Mesendoderm (in vitro differentiated cells): Measurements from ENCODE around the gene MOB1A.
"Not testable (repeated sequence)": the region's sequence is repeated elsewhere in the genome, so short reads cannot be mapped to it uniquely, and the experiment has no call there.

Source experiments
- DNase-seq: peaks from one replicate; pipeline ENCODE4 v3.0.0; 2013
- H2AK5ac ChIP-seq: 2 replicates; pipeline ENCODE4 v1.6.1; 2013; ENCODE audit warnings: low read length, inconsistent platforms
- H2BK120ac ChIP-seq: 2 replicates; pipeline ENCODE4 v1.6.1; 2013; ENCODE audit warnings: low read depth, mild to moderate bottlenecking, low read length, moderate library complexity, mixed read lengths
- H2BK15ac ChIP-seq: replicated peaks from 2 replicates; pipeline ENCODE4 v1.6.1; 2013; ENCODE audit warnings: low read depth, mild to moderate bottlenecking, moderate library complexity
- H2BK5ac ChIP-seq: 2 replicates; pipeline ENCODE4 v1.6.1; 2013; ENCODE audit warnings: low read length, inconsistent platforms
- H3K18ac ChIP-seq: 2 replicates; pipeline ENCODE4 v1.6.1; 2013; ENCODE audit warnings: mild to moderate bottlenecking, low read length, mixed read lengths
- H3K23ac ChIP-seq: one replicate; pipeline ENCODE4 v1.6.1; 2013; ENCODE audit warnings: low read length
- H3K27ac ChIP-seq: 2 replicates; pipeline ENCODE4 v1.5.1; 2013; ENCODE audit warnings: low read depth, mild to moderate bottlenecking, inconsistent platforms, low read length, moderate library complexity
- H3K27me3 ChIP-seq: 2 replicates; pipeline ENCODE4 v1.6.1; 2013; ENCODE audit warnings: low read length, control low read depth, mild to moderate bottlenecking, inconsistent platforms; ENCODE audit not compliant: insufficient read depth, poor library complexity
- H3K36me3 ChIP-seq: 2 replicates; pipeline ENCODE4 v1.6.1; 2013; ENCODE audit warnings: low read length, inconsistent platforms; ENCODE audit not compliant: control insufficient read depth, insufficient read depth
- H3K4ac ChIP-seq: one replicate; pipeline ENCODE4 v1.6.1; 2013; ENCODE audit warnings: low read depth, mild to moderate bottlenecking, low read length, moderate library complexity
- H3K4me1 ChIP-seq: 2 replicates; pipeline ENCODE4 v1.6.1; 2013; ENCODE audit warnings: low read depth, low read length, inconsistent platforms; ENCODE audit not compliant: control insufficient read depth
- H3K4me2 ChIP-seq: 2 replicates; pipeline ENCODE4 v1.6.1; 2013; ENCODE audit warnings: low read length
- H3K4me3 ChIP-seq: 2 replicates; pipeline ENCODE4 v1.5.1; 2013; ENCODE audit warnings: mild to moderate bottlenecking, low read length
- H3K56ac ChIP-seq: one replicate; pipeline ENCODE4 v1.6.1; 2013; ENCODE audit warnings: low read length
- H3K79me1 ChIP-seq: 2 replicates; pipeline ENCODE4 v1.6.1; 2013; ENCODE audit warnings: low read length, inconsistent platforms
- H3K79me2 ChIP-seq: 2 replicates; pipeline ENCODE4 v1.6.1; 2013; ENCODE audit warnings: mild to moderate bottlenecking, low read length; ENCODE audit not compliant: control insufficient read depth, insufficient read depth
- H3K9ac ChIP-seq: 2 replicates; pipeline ENCODE4 v1.6.1; 2013; ENCODE audit warnings: low read length, inconsistent platforms
- H4K5ac ChIP-seq: one replicate; pipeline ENCODE4 v1.6.1; 2013; ENCODE audit warnings: low read length
- H4K8ac ChIP-seq: one replicate; pipeline ENCODE4 v1.6.1; 2013; ENCODE audit warnings: low read depth, mild to moderate bottlenecking, control low read depth, low read length, moderate library complexity
- WGBS: extraction: QIAGEN DNeasy Blood & Tissue Kit; methylation state at CpG from one replicate; pipeline ENCODE4 v1.1.7; 2013; ENCODE audit warnings: low lambda C conversion rate, missing lambda C conversion rate; ENCODE audit not compliant: insufficient coverage; ENCODE audit errors: extremely low coverage; 5-methylcytosine and 5-hydroxymethylcytosine counted together

MOB1A gene

GRCh38 chr2:74222300-74222650 lies 43.6 kb upstream of the MOB1A start:
- no peak overlapping the region for H2BK15ac ChIP-seq
- H4K8ac ChIP-seq, result no peak overlapping the region
- no peak overlapping the region for H2BK5ac ChIP-seq
- H3K4ac ChIP-seq, result no peak overlapping the region
- no peak overlapping the region for H3K18ac ChIP-seq
- no peak overlapping the region for H3K4me3 ChIP-seq
- no peak overlapping the region for H4K5ac ChIP-seq
- H3K79me1 ChIP-seq, result no peaks in the 10 kb centered on the region
- WGBS, result no CpG with 5 or more reads among the region's 6 CpGs
- H3K36me3 ChIP-seq, result peaks cover 2% of the 10 kb centered on the region
- no peaks in the 10 kb centered on the region for H3K27me3 ChIP-seq
- H3K4me1 ChIP-seq, result no peaks in the 10 kb centered on the region
- H2BK120ac ChIP-seq, result no peak overlapping the region
- H2AK5ac ChIP-seq, result no peak overlapping the region
- H3K79me2 ChIP-seq, result no peaks in the 10 kb centered on the region
- no peak for DNase-seq
- H3K4me2 ChIP-seq, result no peak overlapping the region
- H3K56ac ChIP-seq, result no peak overlapping the region
- no peak overlapping the region for H3K23ac ChIP-seq
- no peak overlapping the region for H3K27ac ChIP-seq
- H3K9ac ChIP-seq, result no peak overlapping the region

- Histone ChIP-seq H3K4me1 (no peaks in the 10 kb centered on the region), H2BK120ac (no peak overlapping the region), H3K4me2 (no peak overlapping the region), H3K23ac (no peak overlapping the region), H3K36me3 (peaks cover 2% of the 10 kb centered on the region), H3K9ac (no peak overlapping the region), H3K79me1 (no peaks in the 10 kb centered on the region), H3K27ac (no peak overlapping the region), H3K18ac (no peak overlapping the region), H3K79me2 (no peaks in the 10 kb centered on the region), H3K4ac (no peak overlapping the region), H4K5ac (no peak overlapping the region), H3K27me3 (no peaks in the 10 kb centered on the region), H2BK15ac (no peak overlapping the region), H4K8ac (no peak overlapping the region), H2BK5ac (no peak overlapping the region), H2AK5ac (no peak overlapping the region), H3K4me3 (no peak overlapping the region), H3K56ac (no peak overlapping the region)
- no peak for DNase-seq
- no CpG with 5 or more reads among the region's 6 CpGs for WGBS
These were observed 43.1 kb upstream of the MOB1A start for GRCh38 chr2:74221604-74222299.

- no peaks in the 10 kb centered on the region for H3K4me1 ChIP-seq
- H4K8ac ChIP-seq, result no peak overlapping the region
- H3K36me3 ChIP-seq, result peaks cover 2% of the 10 kb centered on the region
- no peak overlapping the region for H3K9ac ChIP-seq
- no peak overlapping the region for H3K27ac ChIP-seq
- H3K4ac ChIP-seq, result no peak overlapping the region
- no peak overlapping the region for H3K4me2 ChIP-seq
- no peak overlapping the region for H3K23ac ChIP-seq
- H3K4me3 ChIP-seq, result no peak overlapping the region
- no peaks in the 10 kb centered on the region for H3K27me3 ChIP-seq
- no peaks in the 10 kb centered on the region for H3K79me1 ChIP-seq
- peak; percentile 53 for DNase-seq
- no CpG with 5 or more reads among the region's 6 CpGs for WGBS
- H2AK5ac ChIP-seq, result no peak overlapping the region
- no peak overlapping the region for H2BK120ac ChIP-seq
- H3K56ac ChIP-seq, result no peak overlapping the region
- H2BK15ac ChIP-seq, result no peak overlapping the region
- H4K5ac ChIP-seq, result no peak overlapping the region
- no peak overlapping the region for H3K18ac ChIP-seq
- H3K79me2 ChIP-seq, result no peaks in the 10 kb centered on the region
- H2BK5ac ChIP-seq, result no peak overlapping the region
These were observed 42.4 kb upstream of the MOB1A start for GRCh38 chr2:74221091-74221490.

GRCh38 chr2:74219846-74220486 lies 41.3 kb upstream of the MOB1A start:
- H3K23ac ChIP-seq, result no peak overlapping the region
- no CpG with 5 or more reads among the region's 5 CpGs for WGBS
- no peak overlapping the region for H3K18ac ChIP-seq
- DNase-seq, result no peak
- H2AK5ac ChIP-seq, result no peak overlapping the region
- H2BK5ac ChIP-seq, result no peak overlapping the region
- no peak overlapping the region for H2BK15ac ChIP-seq
- no peak overlapping the region for H3K4me2 ChIP-seq
- H3K79me1 ChIP-seq, result no peaks in the 10 kb centered on the region
- H3K4me1 ChIP-seq, result no peaks in the 10 kb centered on the region
- no peak overlapping the region for H3K9ac ChIP-seq
- no peak overlapping the region for H4K8ac ChIP-seq
- no peak overlapping the region for H2BK120ac ChIP-seq
- H3K79me2 ChIP-seq, result no peaks in the 10 kb centered on the region
- H4K5ac ChIP-seq, result no peak overlapping the region
- no peak overlapping the region for H3K56ac ChIP-seq
- H3K4me3 ChIP-seq, result no peak overlapping the region
- no peak overlapping the region for H3K27ac ChIP-seq
- peaks cover 2% of the 10 kb centered on the region for H3K36me3 ChIP-seq
- no peak overlapping the region for H3K4ac ChIP-seq
- H3K27me3 ChIP-seq, result no peaks in the 10 kb centered on the region

GRCh38 chr2:74216642-74217041 lies 38.0 kb upstream of the MOB1A start:
- no peak overlapping the region for H3K4me2 ChIP-seq
- H3K27ac ChIP-seq, result no peak overlapping the region
- no peaks in the 10 kb centered on the region for H3K4me1 ChIP-seq
- H4K8ac ChIP-seq, result no peak overlapping the region
- no peak overlapping the region for H2BK15ac ChIP-seq
- DNase-seq, result no peak
- no peak overlapping the region for H3K56ac ChIP-seq
- no peak overlapping the region for H2AK5ac ChIP-seq
- H3K4ac ChIP-seq, result no peak overlapping the region
- H3K23ac ChIP-seq, result no peak overlapping the region
- no peak overlapping the region for H2BK5ac ChIP-seq
- H3K4me3 ChIP-seq, result no peak overlapping the region
- H2BK120ac ChIP-seq, result no peak overlapping the region
- H3K79me1 ChIP-seq, result no peaks in the 10 kb centered on the region
- H3K27me3 ChIP-seq, result no peaks in the 10 kb centered on the region
- no peak overlapping the region for H3K18ac ChIP-seq
- no peak overlapping the region for H4K5ac ChIP-seq
- H3K79me2 ChIP-seq, result no peaks in the 10 kb centered on the region
- peaks cover 7% of the 10 kb centered on the region for H3K36me3 ChIP-seq
- H3K9ac ChIP-seq, result no peak overlapping the region
- no CpG with 5 or more reads among the region's 2 CpGs for WGBS

GRCh38 chr2:74215771-74216170 lies 37.1 kb upstream of the MOB1A start:
- not testable (repeated sequence) for H3K79me2 ChIP-seq, H3K9ac ChIP-seq, H3K23ac ChIP-seq, H4K5ac ChIP-seq, H3K4me2 ChIP-seq, H3K4me3 ChIP-seq, H3K27me3 ChIP-seq, H3K4me1 ChIP-seq, H3K27ac ChIP-seq, H2BK120ac ChIP-seq, H2AK5ac ChIP-seq, H2BK15ac ChIP-seq, H3K79me1 ChIP-seq, DNase-seq, H2BK5ac ChIP-seq, H3K56ac ChIP-seq, H3K18ac ChIP-seq, H3K4ac ChIP-seq, H4K8ac ChIP-seq
- no CpG with 5 or more reads among the region's 6 CpGs for WGBS
- peaks cover 11% of the 10 kb centered on the region for H3K36me3 ChIP-seq
